GM18861 (cell line): ENCODE data around the gene NOS2.
"Not testable (repeated sequence)": the region's sequence is repeated elsewhere in the genome, so short reads cannot be mapped to it uniquely, and the experiment has no call there.

ENCODE experiments used
- ATAC-seq: cut with Tn5 transposase; IDR thresholded peaks from one replicate; pipeline ENCODE4 v1.9.1; 2021; ENCODE audit not compliant: unreplicated experiment

NOS2 gene

GRCh38 chr17:27793168-27793905 is 7.0 kb downstream of the NOS2 start:
- no peak for ATAC-seq

- ATAC-seq: no peak
These were observed 8.2 kb downstream of the NOS2 start for GRCh38 chr17:27792095-27792494.

GRCh38 chr17:27788919-27789318 is 11.4 kb downstream of the NOS2 start:
- no peak for ATAC-seq

- no peak for ATAC-seq
These were observed 16.6 kb downstream of the NOS2 start for GRCh38 chr17:27783440-27784350.

- ATAC-seq: no peak
These were observed 17.5 kb downstream of the NOS2 start for GRCh38 chr17:27782791-27783206.

- no peak for ATAC-seq
These were observed 19.4 kb downstream of the NOS2 start for GRCh38 chr17:27780828-27781404.

- ATAC-seq: no peak
These were observed 20.1 kb downstream of the NOS2 start for GRCh38 chr17:27780092-27780827.

- no peak for ATAC-seq
These were observed 22.1 kb downstream of the NOS2 start for GRCh38 chr17:27778183-27778582.

GRCh38 chr17:27776882-27777624 is 23.3 kb downstream of the NOS2 start:
- ATAC-seq: no peak

GRCh38 chr17:27771586-27771985 is 28.7 kb downstream of the NOS2 start:
- no peak for ATAC-seq

- ATAC-seq: no peak
These were observed 29.5 kb downstream of the NOS2 start for GRCh38 chr17:27770877-27771276.

- ATAC-seq: no peak
These were observed 31.4 kb downstream of the NOS2 start for GRCh38 chr17:27768858-27769410.

GRCh38 chr17:27766438-27766837 is 33.9 kb downstream of the NOS2 start:
- ATAC-seq: no peak

GRCh38 chr17:27765353-27765752 is 35.0 kb downstream of the NOS2 start:
- no peak for ATAC-seq

GRCh38 chr17:27764589-27764988 is 35.7 kb downstream of the NOS2 start:
- no peak for ATAC-seq

- ATAC-seq: no peak
These were observed 37.6 kb downstream of the NOS2 start for GRCh38 chr17:27762527-27763305.

- not testable (repeated sequence) for ATAC-seq
These were observed 39.4 kb downstream of the NOS2 start for GRCh38 chr17:27760931-27761330.

- no peak for ATAC-seq
These were observed 40.1 kb downstream of the NOS2 start for GRCh38 chr17:27760069-27760885.
